A549 treated with Mapracorat at 1 μM for 4 hours (cell line): Measurements from ENCODE around the gene HK2. TPM values are rescaled to one million over a fixed set of nuclear protein-coding genes. Genes with fewer than 3 reads are reported as not detected.

Source experiments
- total RNA-seq: library from RNA; stranded (reverse); fragments of 200-300 nt; extraction: Qiagen RNA extraction; gene quantifications from 5 replicates; pipeline ENCODE4 v1.2.3, GENCODE V29; 2022

Gene HK2
- 0.77 to 1.00 TPM (median 0.93 TPM) in 5 replicates for total RNA-seq

GRCh38 chr2:74833418-74834233, at the start of gene HK2:
Gene HK2 (plus strand): TSS chr2:74834127. CDS start chr2:74834581, 454 bp downstream.

Other genes starting within 250 kb of the HK2 start
- not detected in 5 replicates for gene M1AP, start 185.8 kb upstream of the HK2 start, total RNA-seq
- 9.6 to 15.2 TPM (median 10.2 TPM) in 5 replicates for gene SEMA4F, start 179.9 kb upstream of the HK2 start, total RNA-seq
- gene POLE4, start 124.5 kb downstream of the HK2 start, total RNA-seq, result 103 to 187 TPM (median 168 TPM) in 5 replicates